Neural progenitor cell (in vitro differentiated cells): Measurements from ENCODE around the gene SELENOS.

Experiments used
- CTCF ChIP-seq: fragments of 200-600 bp; sonication (generic); IDR thresholded peaks from 2 replicates; pipeline ENCODE4 v1.5.1; 2017; ENCODE audit warnings: antibody characterized with exemption, mild to moderate bottlenecking
- EZH2 ChIP-seq: fragments of 200-600 bp; sonication (generic); IDR thresholded peaks from 2 replicates; pipeline ENCODE4 v1.6.1; 2017; ENCODE audit warnings: antibody characterized with exemption, mild to moderate bottlenecking, moderate library complexity
- EZH2phosphoT487 ChIP-seq: fragments of 200-600 bp; sonication (generic); IDR thresholded peaks from 2 replicates; pipeline ENCODE4 v1.6.1; 2017; ENCODE audit warnings: antibody characterized with exemption

- TF ChIP-seq CTCF, result no peak
- TF ChIP-seq EZH2, result no peak
- no peak for TF ChIP-seq EZH2phosphoT487
These were observed 21.6 kb downstream of the SELENOS start for GRCh38 chr15:101255615-101256241.
